ENCODE results near the gene SORBS2.

GRCh38 chr4:185749858-185750257 lies 62.1 kb downstream of the SORBS2 start:
- TF ChIP-seq CTCF (conservative IDR thresholded peaks at IDR 0.05; ENCODE audit: low read depth, low read length) (no peak), RAD21 (IDR thresholded peaks at IDR 0.05; ENCODE audit: low read length) (no peak), MXI1 (IDR thresholded peaks at IDR 0.05; ENCODE audit: borderline replicate concordance, low read depth, low read length) (no peak), MAZ (IDR thresholded peaks at IDR 0.05; ENCODE audit: borderline replicate concordance, low read depth, low read length) (no peak), SMC3 (IDR thresholded peaks at IDR 0.05; ENCODE audit: low read depth, low read length) (no peak), MAFK (IDR thresholded peaks at IDR 0.05; ENCODE audit: low read depth, low read length) (no peak), POLR2A (IDR thresholded peaks at IDR 0.05; ENCODE audit: low read depth, low read length) (no peak), CHD1 (IDR thresholded peaks at IDR 0.05; ENCODE audit: low read depth, low read length) (no peak), CEBPB (IDR thresholded peaks at IDR 0.05; ENCODE audit: low read depth, low read length) (no peak), RFX5 (IDR thresholded peaks at IDR 0.05; ENCODE audit: low read depth, low read length) (no peak)

All from IMR-90 (cell line).